ENCODE results near the gene STAP2. TPM values are rescaled to one million over a fixed set of nuclear protein-coding genes. Genes with fewer than 3 reads are reported as not detected.

Gene STAP2
- total and polyA plus RNA-seq, 9 of the 15 experiments (the other 6 are each of a cell fraction or from before 2014, with no cell fraction given) = 1.2 to 9.8 (median 4.5) TPM

DNA sequence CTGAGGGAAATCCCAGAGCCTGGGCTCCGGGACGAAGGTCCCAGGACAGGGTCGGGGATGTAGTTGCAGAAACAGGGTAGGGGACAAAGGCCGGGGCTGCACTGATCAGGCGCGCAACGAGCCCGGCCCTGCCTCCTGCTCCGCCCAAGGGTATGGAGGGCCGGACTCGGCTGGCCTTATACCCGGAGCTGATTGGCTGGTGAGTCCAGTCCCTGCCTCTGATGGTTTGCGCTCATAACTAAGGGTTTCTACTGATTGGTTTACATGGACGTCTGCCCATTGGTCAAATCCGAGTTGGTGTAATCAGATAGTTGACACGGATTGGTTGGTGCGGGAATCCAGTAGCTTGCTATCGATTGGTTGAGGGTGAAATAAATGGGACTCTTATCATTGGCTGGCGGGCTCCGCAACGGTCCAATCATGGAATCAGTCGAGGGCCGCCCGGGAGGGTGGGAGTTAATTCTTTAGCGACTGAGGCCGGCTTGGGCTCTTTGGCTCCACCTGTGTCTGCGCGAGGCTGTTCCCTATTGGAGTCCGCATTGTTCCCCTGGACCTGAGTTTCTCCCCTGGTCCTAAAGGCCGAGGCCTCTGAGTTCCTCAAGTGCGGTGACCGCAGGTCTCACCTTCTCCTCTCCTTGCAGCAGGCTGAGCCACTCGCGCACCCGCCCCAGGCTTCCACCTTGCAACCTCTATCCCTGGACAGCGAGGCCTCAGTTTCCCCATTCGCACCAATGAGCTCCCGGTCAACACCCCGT lies 4.2 kb upstream of the STAP2 start (continued):
- TF ChIP-seq, protein P1, sequence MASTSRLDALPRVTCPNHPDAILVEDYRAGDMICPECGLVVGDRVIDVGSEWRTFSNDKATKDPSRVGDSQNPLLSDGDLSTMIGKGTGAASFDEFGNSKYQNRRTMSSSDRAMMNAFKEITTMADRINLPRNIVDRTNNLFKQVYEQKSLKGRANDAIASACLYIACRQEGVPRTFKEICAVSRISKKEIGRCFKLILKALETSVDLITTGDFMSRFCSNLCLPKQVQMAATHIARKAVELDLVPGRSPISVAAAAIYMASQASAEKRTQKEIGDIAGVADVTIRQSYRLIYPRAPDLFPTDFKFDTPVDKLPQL (IDR thresholded peaks at IDR 0.05; ENCODE audit: extremely low read depth, insufficient read length) = peak; percentile 64
- 0 out of 2 replicates have a peak, but pooled peaks have one; percentile 4 for TF ChIP-seq EP300 (IDR thresholded peaks at IDR 0.05; ENCODE audit: low read length)
- peak in 1 of 2 experiments; percentile 67; a peak in 1 of 3 replicates for TF ChIP-seq CBX3 (IDR thresholded peaks at IDR 0.05; ENCODE audit: borderline replicate concordance in 1 of 2, low read length in 2 of 2)
- TF ChIP-seq OTX1 (CRISPR knock-in tag; IDR thresholded peaks at IDR 0.05) = peak; percentile 99
- no peak for TF ChIP-seq ZNF780A (CRISPR knock-in tag; IDR thresholded peaks at IDR 0.05)
- TF ChIP-seq, protein P2, sequence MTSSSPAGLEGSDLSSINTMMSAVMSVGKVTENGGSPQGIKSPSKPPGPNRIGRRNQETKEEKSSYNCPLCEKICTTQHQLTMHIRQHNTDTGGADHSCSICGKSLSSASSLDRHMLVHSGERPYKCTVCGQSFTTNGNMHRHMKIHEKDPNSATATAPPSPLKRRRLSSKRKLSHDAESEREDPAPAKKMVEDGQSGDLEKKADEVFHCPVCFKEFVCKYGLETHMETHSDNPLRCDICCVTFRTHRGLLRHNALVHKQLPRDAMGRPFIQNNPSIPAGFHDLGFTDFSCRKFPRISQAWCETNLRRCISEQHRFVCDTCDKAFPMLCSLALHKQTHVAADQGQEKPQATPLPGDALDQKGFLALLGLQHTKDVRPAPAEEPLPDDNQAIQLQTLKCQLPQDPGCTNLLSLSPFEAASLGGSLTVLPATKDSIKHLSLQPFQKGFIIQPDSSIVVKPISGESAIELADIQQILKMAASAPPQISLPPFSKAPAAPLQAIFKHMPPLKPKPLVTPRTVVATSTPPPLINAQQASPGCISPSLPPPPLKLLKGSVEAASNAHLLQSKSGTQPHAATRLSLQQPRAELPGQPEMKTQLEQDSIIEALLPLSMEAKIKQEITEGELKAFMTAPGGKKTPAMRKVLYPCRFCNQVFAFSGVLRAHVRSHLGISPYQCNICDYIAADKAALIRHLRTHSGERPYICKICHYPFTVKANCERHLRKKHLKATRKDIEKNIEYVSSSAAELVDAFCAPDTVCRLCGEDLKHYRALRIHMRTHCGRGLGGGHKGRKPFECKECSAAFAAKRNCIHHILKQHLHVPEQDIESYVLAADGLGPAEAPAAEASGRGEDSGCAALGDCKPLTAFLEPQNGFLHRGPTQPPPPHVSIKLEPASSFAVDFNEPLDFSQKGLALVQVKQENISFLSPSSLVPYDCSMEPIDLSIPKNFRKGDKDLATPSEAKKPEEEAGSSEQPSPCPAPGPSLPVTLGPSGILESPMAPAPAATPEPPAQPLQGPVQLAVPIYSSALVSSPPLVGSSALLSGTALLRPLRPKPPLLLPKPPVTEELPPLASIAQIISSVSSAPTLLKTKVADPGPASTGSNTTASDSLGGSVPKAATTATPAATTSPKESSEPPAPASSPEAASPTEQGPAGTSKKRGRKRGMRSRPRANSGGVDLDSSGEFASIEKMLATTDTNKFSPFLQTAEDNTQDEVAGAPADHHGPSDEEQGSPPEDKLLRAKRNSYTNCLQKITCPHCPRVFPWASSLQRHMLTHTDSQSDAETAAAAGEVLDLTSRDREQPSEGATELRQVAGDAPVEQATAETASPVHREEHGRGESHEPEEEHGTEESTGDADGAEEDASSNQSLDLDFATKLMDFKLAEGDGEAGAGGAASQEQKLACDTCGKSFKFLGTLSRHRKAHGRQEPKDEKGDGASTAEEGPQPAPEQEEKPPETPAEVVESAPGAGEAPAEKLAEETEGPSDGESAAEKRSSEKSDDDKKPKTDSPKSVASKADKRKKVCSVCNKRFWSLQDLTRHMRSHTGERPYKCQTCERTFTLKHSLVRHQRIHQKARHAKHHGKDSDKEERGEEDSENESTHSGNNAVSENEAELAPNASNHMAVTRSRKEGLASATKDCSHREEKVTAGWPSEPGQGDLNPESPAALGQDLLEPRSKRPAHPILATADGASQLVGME (CRISPR knock-in tag; IDR thresholded peaks at IDR 0.05) = 0 out of 2 replicates have a peak, but pooled peaks have one; percentile 17
- TF ChIP-seq EZH2 (IDR thresholded peaks at IDR 0.05; ENCODE audit: borderline replicate concordance, low read depth, low read length) = peak; percentile 100
- TF ChIP-seq ZNF354B (CRISPR knock-in tag; IDR thresholded peaks at IDR 0.05) = peak; percentile 78; the same call in 1 of the 2 replicates
- TF ChIP-seq, protein P3, sequence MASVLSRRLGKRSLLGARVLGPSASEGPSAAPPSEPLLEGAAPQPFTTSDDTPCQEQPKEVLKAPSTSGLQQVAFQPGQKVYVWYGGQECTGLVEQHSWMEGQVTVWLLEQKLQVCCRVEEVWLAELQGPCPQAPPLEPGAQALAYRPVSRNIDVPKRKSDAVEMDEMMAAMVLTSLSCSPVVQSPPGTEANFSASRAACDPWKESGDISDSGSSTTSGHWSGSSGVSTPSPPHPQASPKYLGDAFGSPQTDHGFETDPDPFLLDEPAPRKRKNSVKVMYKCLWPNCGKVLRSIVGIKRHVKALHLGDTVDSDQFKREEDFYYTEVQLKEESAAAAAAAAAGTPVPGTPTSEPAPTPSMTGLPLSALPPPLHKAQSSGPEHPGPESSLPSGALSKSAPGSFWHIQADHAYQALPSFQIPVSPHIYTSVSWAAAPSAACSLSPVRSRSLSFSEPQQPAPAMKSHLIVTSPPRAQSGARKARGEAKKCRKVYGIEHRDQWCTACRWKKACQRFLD (CRISPR knock-in tag; IDR thresholded peaks at IDR 0.05) = peak; percentile 100
- TF ChIP-seq NFIC (IDR thresholded peaks at IDR 0.05) = peak; percentile 47
- no peak for TF ChIP-seq PHF20 (IDR thresholded peaks at IDR 0.05; ENCODE audit: partially characterized antibody)
- peak in 1 of 2 experiments; percentile 3; a peak in 1 of 4 replicates for TF ChIP-seq RCOR1 (IDR thresholded peaks at IDR 0.05; ENCODE audit: borderline replicate concordance in 1 of 2, low read depth in 2 of 2, low read length in 2 of 2)
- TF ChIP-seq, protein P4, sequence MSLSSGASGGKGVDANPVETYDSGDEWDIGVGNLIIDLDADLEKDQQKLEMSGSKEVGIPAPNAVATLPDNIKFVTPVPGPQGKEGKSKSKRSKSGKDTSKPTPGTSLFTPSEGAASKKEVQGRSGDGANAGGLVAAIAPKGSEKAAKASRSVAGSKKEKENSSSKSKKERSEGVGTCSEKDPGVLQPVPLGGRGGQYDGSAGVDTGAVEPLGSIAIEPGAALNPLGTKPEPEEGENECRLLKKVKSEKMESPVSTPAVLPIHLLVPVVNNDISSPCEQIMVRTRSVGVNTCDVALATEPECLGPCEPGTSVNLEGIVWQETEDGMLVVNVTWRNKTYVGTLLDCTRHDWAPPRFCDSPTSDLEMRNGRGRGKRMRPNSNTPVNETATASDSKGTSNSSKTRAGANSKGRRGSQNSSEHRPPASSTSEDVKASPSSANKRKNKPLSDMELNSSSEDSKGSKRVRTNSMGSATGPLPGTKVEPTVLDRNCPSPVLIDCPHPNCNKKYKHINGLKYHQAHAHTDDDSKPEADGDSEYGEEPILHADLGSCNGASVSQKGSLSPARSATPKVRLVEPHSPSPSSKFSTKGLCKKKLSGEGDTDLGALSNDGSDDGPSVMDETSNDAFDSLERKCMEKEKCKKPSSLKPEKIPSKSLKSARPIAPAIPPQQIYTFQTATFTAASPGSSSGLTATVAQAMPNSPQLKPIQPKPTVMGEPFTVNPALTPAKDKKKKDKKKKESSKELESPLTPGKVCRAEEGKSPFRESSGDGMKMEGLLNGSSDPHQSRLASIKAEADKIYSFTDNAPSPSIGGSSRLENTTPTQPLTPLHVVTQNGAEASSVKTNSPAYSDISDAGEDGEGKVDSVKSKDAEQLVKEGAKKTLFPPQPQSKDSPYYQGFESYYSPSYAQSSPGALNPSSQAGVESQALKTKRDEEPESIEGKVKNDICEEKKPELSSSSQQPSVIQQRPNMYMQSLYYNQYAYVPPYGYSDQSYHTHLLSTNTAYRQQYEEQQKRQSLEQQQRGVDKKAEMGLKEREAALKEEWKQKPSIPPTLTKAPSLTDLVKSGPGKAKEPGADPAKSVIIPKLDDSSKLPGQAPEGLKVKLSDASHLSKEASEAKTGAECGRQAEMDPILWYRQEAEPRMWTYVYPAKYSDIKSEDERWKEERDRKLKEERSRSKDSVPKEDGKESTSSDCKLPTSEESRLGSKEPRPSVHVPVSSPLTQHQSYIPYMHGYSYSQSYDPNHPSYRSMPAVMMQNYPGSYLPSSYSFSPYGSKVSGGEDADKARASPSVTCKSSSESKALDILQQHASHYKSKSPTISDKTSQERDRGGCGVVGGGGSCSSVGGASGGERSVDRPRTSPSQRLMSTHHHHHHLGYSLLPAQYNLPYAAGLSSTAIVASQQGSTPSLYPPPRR (CRISPR knock-in tag; IDR thresholded peaks at IDR 0.05; ENCODE audit: borderline replicate concordance) = no peak; the same call in 1 of the 2 replicates
- TF ChIP-seq ZC3H8 (IDR thresholded peaks at IDR 0.05) = no peak
- peak; percentile 89 for TF ChIP-seq E2F3 (CRISPR knock-in tag; IDR thresholded peaks at IDR 0.05)
